Measurements from ENCODE around the gene CKM.
A peak's percentile ranks its signal among the peaks of the same experiment; 100 is the strongest.
"Not testable (repeated sequence)": the region's sequence is repeated elsewhere in the genome, so short reads cannot be mapped to it uniquely, and the experiment has no call there.

Gene CKM

GRCh38 chr19:45315304-45315703 lies 7.4 kb downstream of the CKM start:
- no peak for DNase-seq (ENCODE audit: low read depth in 1 of 2, low spot score in 1 of 2)
- Histone ChIP-seq H3K27ac (replicated peaks) (no peak overlapping the region), H3K4me3 (replicated peaks; ENCODE audit: insufficient read depth, low read length) (no peak overlapping the region), H3K27me3 (ENCODE audit: insufficient read depth, poor library complexity, severe bottlenecking) (peaks cover 4% of the 10 kb centered on the region)
- TF ChIP-seq CTCF (IDR thresholded peaks at IDR 0.05; ENCODE audit: insufficient read depth, low read length) (no peak), POLR2AphosphoS5 (IDR thresholded peaks at IDR 0.05; ENCODE audit: low read depth) (no peak), REST (IDR thresholded peaks at IDR 0.05; ENCODE audit: insufficient replicate concordance, low read depth) (no peak), GABPA (IDR thresholded peaks at IDR 0.05; ENCODE audit: low read depth) (no peak), SPI1 (IDR thresholded peaks at IDR 0.05; ENCODE audit: borderline replicate concordance, low read depth) (no peak)

- TF ChIP-seq SPI1 (IDR thresholded peaks at IDR 0.05; ENCODE audit: borderline replicate concordance, low read depth): no peak
- no peak for TF ChIP-seq POLR2AphosphoS5 (IDR thresholded peaks at IDR 0.05; ENCODE audit: low read depth)
- TF ChIP-seq CTCF (IDR thresholded peaks at IDR 0.05; ENCODE audit: insufficient read depth, low read length): no peak
- no peak for TF ChIP-seq REST (IDR thresholded peaks at IDR 0.05; ENCODE audit: insufficient replicate concordance, low read depth)
- TF ChIP-seq GABPA (IDR thresholded peaks at IDR 0.05; ENCODE audit: low read depth): no peak
- no peak overlapping the region for H3K4me3 ChIP-seq (replicated peaks; ENCODE audit: insufficient read depth, low read length)
- no peak overlapping the region for H3K27ac ChIP-seq (replicated peaks)
- peaks cover 4% of the 10 kb centered on the region for H3K27me3 ChIP-seq (ENCODE audit: insufficient read depth, poor library complexity, severe bottlenecking)
- DNase-seq (ENCODE audit: low read depth in 1 of 2, low spot score in 1 of 2): no peak
These were observed 7.9 kb downstream of the CKM start for GRCh38 chr19:45314708-45315245.

- not testable (repeated sequence) for H3K4me3 ChIP-seq (replicated peaks; ENCODE audit: insufficient read depth, low read length); H3K27me3 ChIP-seq (ENCODE audit: insufficient read depth, poor library complexity, severe bottlenecking); DNase-seq (ENCODE audit: low read depth in 1 of 2, low spot score in 1 of 2); H3K27ac ChIP-seq (replicated peaks)
These were observed 10.4 kb downstream of the CKM start for GRCh38 chr19:45312285-45312684.

- Histone ChIP-seq H3K4me3 (replicated peaks; ENCODE audit: insufficient read depth, low read length) (no peak overlapping the region), H3K27ac (replicated peaks) (no peak overlapping the region), H3K27me3 (ENCODE audit: insufficient read depth, poor library complexity, severe bottlenecking) (no peaks in the 10 kb centered on the region)
- TF ChIP-seq REST (IDR thresholded peaks at IDR 0.05; ENCODE audit: insufficient replicate concordance, low read depth): no peak
- TF ChIP-seq POLR2AphosphoS5 (IDR thresholded peaks at IDR 0.05; ENCODE audit: low read depth): no peak
- TF ChIP-seq SPI1 (IDR thresholded peaks at IDR 0.05; ENCODE audit: borderline replicate concordance, low read depth): no peak
- TF ChIP-seq GABPA (IDR thresholded peaks at IDR 0.05; ENCODE audit: low read depth): peak; percentile 66
- TF ChIP-seq CTCF (IDR thresholded peaks at IDR 0.05; ENCODE audit: insufficient read depth, low read length): no peak
- DNase-seq (ENCODE audit: low read depth in 1 of 2, low spot score in 1 of 2): peak; percentile 36 to 42
These were observed 11.1 kb downstream of the CKM start for GRCh38 chr19:45311621-45312020.

GRCh38 chr19:45309322-45309721 lies 13.4 kb downstream of the CKM start:
- H3K4me3 ChIP-seq (replicated peaks; ENCODE audit: insufficient read depth, low read length); H3K27ac ChIP-seq (replicated peaks); H3K27me3 ChIP-seq (ENCODE audit: insufficient read depth, poor library complexity, severe bottlenecking); DNase-seq (ENCODE audit: low read depth in 1 of 2, low spot score in 1 of 2): not testable (repeated sequence)
